ENCODE data around the gene SLC15A4. TPM values are rescaled to one million over a fixed set of nuclear protein-coding genes. Genes with fewer than 3 reads are reported as not detected.

The SLC15A4 gene
- total and polyA plus RNA-seq, 2 donors (not counting 3 experiments of a cell fraction or from before 2014, with no cell fraction given) = 19.6 to 24.5 TPM

DNA sequence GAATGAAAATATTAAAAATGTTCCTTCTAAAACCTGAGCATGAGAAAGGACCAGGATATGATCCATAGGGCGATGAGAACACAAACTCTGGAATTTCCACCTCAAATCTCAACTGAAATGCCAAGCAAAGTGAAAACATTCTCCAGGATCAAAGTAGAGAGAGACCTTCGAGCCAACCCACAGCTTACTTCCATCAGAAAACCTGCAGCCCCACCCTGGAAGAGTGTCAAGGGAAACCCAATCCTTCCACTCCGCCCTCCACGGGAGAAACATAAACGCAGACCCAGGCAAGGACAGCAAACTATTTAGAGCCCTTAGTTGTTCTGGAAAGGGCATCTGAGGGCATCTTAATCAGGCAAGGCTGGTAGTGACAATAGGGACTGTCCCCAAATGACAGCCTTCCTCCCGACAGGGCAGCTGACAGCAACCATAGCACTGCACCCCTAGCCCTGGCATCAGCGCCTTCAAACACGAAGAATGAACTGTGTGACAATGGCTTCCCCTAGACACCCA is 21.8 kb downstream of the SLC15A4 start:
- Histone ChIP-seq H3K79me2 (ENCODE audit: control insufficient read depth, insufficient read depth, low read length) (peaks cover 29% of the 10 kb centered on the region), H3K4me1 (ENCODE audit: control insufficient read depth, extremely low read depth, insufficient read depth, low read length) (peaks cover 34% of the 10 kb centered on the region), H3K27me3 (ENCODE audit: control insufficient read depth in 2 of 2, insufficient read depth in 2 of 2, low read length in 2 of 2) (no peaks in the 10 kb centered on the region), H3K9me3 (replicated peaks; ENCODE audit: control insufficient read depth, insufficient read depth, low read length) (no peaks in the 10 kb centered on the region), H3K4me3 (replicated peaks in 1 of 3; ENCODE audit: insufficient read depth in 1 of 3, low read depth in 1 of 3, low read length in 3 of 3) (peak overlapping the region in 1 of 3 experiments; percentile 34), H3K36me3 (ENCODE audit: control insufficient read depth in 2 of 2, extremely low read depth in 1 of 2, insufficient read depth in 2 of 2, low read length in 2 of 2) (peaks cover 9 to 11% of the 10 kb centered on the region in 2 experiments), H3K4me2 (ENCODE audit: insufficient read depth, low read length) (peak overlapping the region; percentile 72), H3K27ac (ENCODE audit: insufficient read depth, low read depth, low read length) (peak overlapping the region; percentile 56), H3K9me1 (replicated peaks; ENCODE audit: control insufficient read depth, extremely low read depth, insufficient read depth, low read length) (no peaks in the 10 kb centered on the region), H2AFZ (ENCODE audit: low read depth, low read length) (no peak overlapping the region), H3K9ac (replicated peaks; ENCODE audit: extremely low read depth, insufficient read depth, low read length) (peak overlapping the region; percentile 25), H4K20me1 (replicated peaks; ENCODE audit: control insufficient read depth, extremely low read depth, insufficient read depth, low read length) (no peaks in the 10 kb centered on the region)
- dilution Hi-C loops (cut with MboI; ENCODE audit: extremely low pct_ligation_motif_present, low sequenced_read_pairs) = no loop called here
- peak; percentile 56 for DNase-seq (ENCODE audit: low read depth, low spot score)
- POLR2A ChIA-PET = no interaction called here
- FAIRE-seq = peak; percentile 96
- intact Hi-C loops (cut with micrococcal nuclease) = loop anchor here (1.0 kb wide), 2 partner anchors 16 to 22 kb away; no protein-coding TSS in a partner anchor
- CTCF ChIA-PET = interaction anchor here (1.2 kb wide), 1 partner anchor 9 kb away, joined by 3 read pairs; no protein-coding TSS in a partner anchor
- BruUV-seq (replicated peaks) = no TSS peak
- TF ChIP-seq MYC (IDR thresholded peaks at IDR 0.05; ENCODE audit: low read depth, low read length) (no peak), EZH2 (IDR thresholded peaks at IDR 0.05; ENCODE audit: borderline replicate concordance, low read depth, low read length, severe bottlenecking) (no peak), FOS (IDR thresholded peaks at IDR 0.05; ENCODE audit: borderline replicate concordance, insufficient read depth, low read length) (peak; percentile 39), JUN (IDR thresholded peaks at IDR 0.05; ENCODE audit: borderline replicate concordance, insufficient read depth, insufficient read length, low read depth) (peak; percentile 26), CTCF (IDR thresholded peaks at IDR 0.05; ENCODE audit: extremely low read depth in 1 of 2, insufficient read depth in 1 of 2, low read depth in 1 of 2, low read length in 2 of 2) (no peak), POLR2A (IDR thresholded peaks at IDR 0.05; ENCODE audit: low read depth, low read length) (no peak)

All from endothelial cell of umbilical vein (primary cell).